HG03025 (cell line): Measurements from ENCODE around the gene ETNK1.
"Not testable (repeated sequence)": the region's sequence is repeated elsewhere in the genome, so short reads cannot be mapped to it uniquely, and the experiment has no call there.

Experiments
- ATAC-seq: cut with Tn5 transposase; IDR thresholded peaks from one replicate; pipeline ENCODE4 v1.9.1; 2021; ENCODE audit warnings: mild to moderate bottlenecking, moderate library complexity; ENCODE audit not compliant: unreplicated experiment, low FRiP score

ETNK1 gene

DNA sequence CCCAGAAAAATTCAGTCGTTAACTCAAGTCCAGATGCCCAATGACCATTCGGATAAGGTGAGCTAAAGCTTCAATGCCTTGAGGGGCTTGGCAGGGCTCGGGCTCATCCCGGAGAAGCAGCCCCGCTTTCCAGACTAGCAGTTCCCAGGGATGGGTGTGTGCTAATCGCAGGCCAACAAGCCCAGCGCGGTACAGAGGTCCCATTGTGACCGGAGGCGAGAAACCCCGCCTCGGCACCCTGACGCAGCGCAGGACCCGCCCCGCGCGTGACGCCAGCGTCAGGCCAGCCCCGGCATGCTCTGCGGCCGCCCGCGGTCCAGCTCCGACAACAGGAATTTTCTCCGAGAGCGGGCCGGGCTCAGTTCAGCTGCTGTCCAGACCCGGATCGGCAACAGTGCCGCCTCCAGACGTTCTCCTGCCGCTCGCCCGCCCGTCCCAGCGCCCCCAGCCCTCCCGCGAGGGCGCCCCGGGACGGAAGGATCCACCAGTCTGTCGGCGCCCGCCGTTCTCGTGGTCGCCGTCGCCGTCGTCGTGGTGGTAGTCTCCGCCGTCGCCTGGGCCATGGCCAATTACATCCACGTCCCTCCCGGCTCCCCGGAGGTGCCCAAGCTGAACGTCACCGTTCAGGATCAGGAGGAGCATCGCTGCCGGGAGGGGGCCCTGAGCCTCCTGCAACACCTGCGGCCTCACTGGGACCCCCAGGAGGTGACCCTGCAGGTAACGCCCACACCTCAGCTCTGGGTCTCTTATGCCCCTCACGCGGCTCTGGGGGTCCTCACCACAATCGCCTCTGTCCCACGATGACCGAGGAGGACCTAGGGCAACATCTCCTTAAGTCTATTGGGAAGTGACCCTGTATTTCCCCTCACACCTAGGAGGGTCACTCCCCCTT is at the start of gene ETNK1:
ETNK1 (plus strand) TSS at position 302 of the 892 bp plus-strand sequence; CDS start at position 562, 260 bp downstream.
- ATAC-seq: peak; percentile 98

- ATAC-seq: no peak
Observed at GRCh38 chr12:22576065-22576464, 48.9 kb upstream of the ETNK1 start.

DNA sequence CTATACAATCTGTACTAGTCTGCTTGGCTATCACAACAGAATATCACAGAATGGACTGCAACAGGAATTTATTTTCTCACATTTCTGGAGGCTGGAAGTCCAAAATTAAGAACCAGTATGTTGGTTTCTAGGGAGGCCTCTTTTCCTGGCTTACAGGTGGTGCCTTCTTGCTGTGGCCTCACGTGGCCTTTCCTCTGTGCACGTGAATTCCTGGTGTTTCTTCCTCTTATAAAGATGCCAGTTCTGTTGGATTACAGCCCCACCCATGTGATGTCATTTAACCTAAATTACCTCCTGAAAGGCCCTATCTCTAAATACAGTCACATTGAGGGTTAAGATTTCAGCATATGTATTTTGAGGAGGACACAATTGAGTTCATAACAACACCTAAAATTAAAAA is 48.5 kb upstream of the ETNK1 start:
- no peak for ATAC-seq

DNA sequence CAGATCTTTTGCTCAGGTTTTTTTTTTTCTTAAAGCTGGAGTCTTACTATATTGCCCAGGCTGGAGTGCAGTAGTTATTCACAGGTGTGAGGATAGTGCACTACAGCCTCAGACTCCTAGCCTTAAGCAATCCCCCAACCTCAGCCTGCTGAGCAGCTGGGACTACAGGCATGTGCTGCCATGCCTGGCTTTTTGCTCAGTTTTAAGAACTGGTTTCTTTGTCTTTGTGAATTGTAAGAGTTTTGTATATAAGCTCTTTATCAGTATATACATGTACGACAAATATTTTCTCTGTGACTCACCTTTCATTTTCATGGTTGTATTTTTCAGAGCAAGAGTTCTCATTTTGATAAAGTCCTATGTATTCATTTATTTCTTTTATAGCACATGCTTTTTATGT is 47.3 kb upstream of the ETNK1 start:
- no peak for ATAC-seq

DNA sequence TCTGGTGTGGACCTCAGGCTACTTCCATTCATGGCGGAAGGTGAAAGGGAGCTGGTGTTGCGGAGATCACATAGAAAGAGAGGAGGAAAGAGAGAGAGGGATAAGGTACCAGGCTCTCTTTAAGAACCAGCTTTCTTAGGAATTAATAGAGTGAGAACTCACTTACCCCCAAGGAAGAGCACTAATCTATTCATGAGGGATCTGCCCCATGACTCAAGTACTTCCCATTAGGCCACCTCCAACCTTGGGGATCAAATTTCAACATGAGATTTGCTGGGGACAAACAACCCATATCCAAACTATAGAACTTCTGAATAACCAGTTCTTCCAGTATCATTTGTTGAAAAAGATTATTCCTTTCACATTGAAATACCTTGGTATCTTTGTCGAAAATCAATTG is 46.6 kb upstream of the ETNK1 start:
- ATAC-seq: no peak

GRCh38 chr12:22588817-22589216 is 36.2 kb upstream of the ETNK1 start:
- ATAC-seq: no peak

DNA sequence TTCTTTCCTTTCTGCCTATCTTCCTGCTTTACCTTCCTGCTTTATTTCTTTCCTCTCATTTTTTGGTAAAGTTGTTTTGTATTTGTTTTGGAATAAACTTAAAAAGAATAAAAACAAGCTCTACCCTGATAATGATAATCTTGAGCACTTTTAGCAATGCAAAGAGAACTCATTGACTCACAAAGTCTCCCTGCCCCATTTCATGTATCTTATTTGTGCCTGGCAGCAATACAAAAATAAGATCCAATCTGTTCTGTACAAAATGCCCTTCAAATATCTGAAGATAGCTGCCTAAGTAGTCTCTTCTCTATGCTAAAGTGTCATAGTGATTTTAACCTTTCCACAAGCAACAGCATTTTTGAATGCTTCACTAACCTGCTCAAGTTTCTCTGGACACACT is 31.1 kb upstream of the ETNK1 start:
- no peak for ATAC-seq

DNA sequence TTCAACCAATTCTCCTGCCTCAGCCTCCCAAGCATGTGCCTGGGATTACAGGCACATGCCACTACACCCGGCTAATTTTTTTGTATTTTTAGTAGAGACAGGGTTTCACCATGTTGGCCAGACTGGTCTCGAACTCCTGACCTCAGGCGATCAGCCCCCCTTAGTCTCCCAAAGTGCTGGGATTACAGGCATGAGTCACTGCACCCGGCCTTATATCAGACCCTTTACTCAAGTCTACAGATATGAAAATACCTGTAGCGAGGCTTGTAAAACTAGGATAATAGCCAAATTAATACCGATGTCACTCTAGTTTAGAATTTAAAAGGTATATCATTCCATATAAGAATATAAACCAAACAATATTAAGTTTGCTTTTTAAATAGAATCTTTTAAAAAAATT is 27.4 kb upstream of the ETNK1 start:
- ATAC-seq: not testable (repeated sequence)

- no peak for ATAC-seq
Observed at GRCh38 chr12:22598141-22598762, 26.7 kb upstream of the ETNK1 start.

GRCh38 chr12:22598763-22599161 is 26.2 kb upstream of the ETNK1 start:
- ATAC-seq: no peak

GRCh38 chr12:22600181-22600580 is 24.8 kb upstream of the ETNK1 start:
- ATAC-seq: no peak

GRCh38 chr12:22609501-22609900 is 15.5 kb upstream of the ETNK1 start:
- ATAC-seq: no peak

GRCh38 chr12:22610131-22610530 is 14.8 kb upstream of the ETNK1 start:
- ATAC-seq: no peak

GRCh38 chr12:22612822-22613221 is 12.1 kb upstream of the ETNK1 start:
- ATAC-seq: not testable (repeated sequence)

- ATAC-seq: no peak
Observed at GRCh38 chr12:22615963-22616501, 8.9 kb upstream of the ETNK1 start.

GRCh38 chr12:22617630-22618029 is 7.3 kb upstream of the ETNK1 start:
- ATAC-seq: no peak

DNA sequence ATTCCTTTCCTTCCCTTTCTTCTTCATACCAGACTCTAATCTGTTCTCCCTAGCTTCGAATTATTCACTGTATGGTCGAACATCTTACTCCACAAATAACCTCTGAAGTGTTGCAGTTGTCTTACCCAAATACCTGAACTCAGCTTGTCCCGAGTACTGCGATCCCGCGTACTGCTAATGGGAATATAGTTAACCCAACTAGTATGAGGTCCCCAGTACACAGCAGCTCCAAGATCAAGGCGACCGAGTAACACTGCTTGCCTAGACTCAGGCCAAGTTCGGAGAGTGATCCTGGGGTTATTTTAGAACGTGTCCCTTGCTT is 462 bp upstream of the ETNK1 start:
- ATAC-seq: no peak

GRCh38 chr12:22625762-22626294 is 857 bp downstream of the ETNK1 start:
- peak; percentile 32 for ATAC-seq

DNA sequence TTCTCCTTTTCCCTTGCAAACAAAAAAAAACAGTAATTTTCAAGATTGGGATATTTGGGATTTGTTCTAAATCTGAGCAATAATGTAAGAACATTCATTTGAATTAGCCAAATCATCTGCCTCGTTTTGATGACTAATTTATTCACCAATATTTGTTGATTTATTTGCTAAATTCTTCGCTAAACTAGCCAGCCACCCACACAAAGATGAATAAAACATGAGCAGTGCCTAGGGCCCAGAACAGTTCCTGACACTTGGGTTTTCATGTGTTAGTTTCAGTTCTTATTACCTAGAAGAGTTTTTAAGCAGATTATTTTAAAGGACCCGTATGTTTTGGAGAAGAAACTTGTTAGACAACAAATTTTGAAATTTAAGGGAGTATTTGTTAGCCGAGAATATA is 1.4 kb downstream of the ETNK1 start:
- no peak for ATAC-seq

DNA sequence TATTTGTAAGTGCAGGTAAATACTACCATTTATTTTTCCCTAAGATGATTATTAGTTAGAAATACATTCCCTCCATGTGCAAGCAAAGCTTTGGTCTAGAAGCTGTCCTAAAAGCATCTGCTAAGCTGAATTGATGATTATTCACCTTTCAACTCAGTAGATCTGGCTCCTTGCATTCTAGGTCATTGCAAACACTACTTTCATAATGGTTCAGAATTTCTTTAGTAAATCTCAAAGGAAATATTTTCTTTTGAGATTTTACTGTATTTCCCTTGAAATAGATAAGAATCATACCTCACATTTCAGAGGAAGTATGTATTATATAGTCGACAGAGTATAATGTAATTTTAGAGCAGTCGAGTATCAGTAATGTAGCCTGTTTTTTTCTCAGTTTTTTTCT is 2.4 kb downstream of the ETNK1 start:
- ATAC-seq: no peak

- ATAC-seq: no peak
Observed at GRCh38 chr12:22628228-22628627, 3.3 kb downstream of the ETNK1 start.
